ENCODE measurements around the gene KIAA0232. TPM values are rescaled to one million over a fixed set of nuclear protein-coding genes. Genes with fewer than 3 reads are reported as not detected.
A peak's percentile ranks its signal among the peaks of the same experiment; 100 is the strongest.

KIAA0232 gene
- total and polyA plus RNA-seq, 9 of the 15 experiments (the other 6 are each of a cell fraction or from before 2014, with no cell fraction given) = 3.5 to 17.4 (median 13.0) TPM

GRCh38 chr4:6753103-6753560 lies 29.4 kb upstream of the KIAA0232 start (continued):
- TF ChIP-seq ZBTB5 (IDR thresholded peaks at IDR 0.05) = 0 out of 2 replicates have a peak, but pooled peaks have one; percentile 36
- TF ChIP-seq E2F6 (IDR thresholded peaks at IDR 0.05; ENCODE audit: borderline replicate concordance in 1 of 2, extremely low read depth in 1 of 2, insufficient read depth in 1 of 2, insufficient read length in 1 of 2, low read depth in 1 of 2, low read length in 1 of 2, poor library complexity in 1 of 2, severe bottlenecking in 1 of 2) = peak in 1 of 2 experiments; percentile 48
- TF ChIP-seq ZNF511 (CRISPR knock-in tag; IDR thresholded peaks at IDR 0.05) = peak; percentile 69; the same call in 1 of the 2 replicates
- no peak for TF ChIP-seq ZNF280A (IDR thresholded peaks at IDR 0.05; ENCODE audit: low read depth, partially characterized antibody)
- TF ChIP-seq ATF2 (CRISPR knock-in tag; IDR thresholded peaks at IDR 0.05) = no peak
- TF ChIP-seq ZNF395 (CRISPR knock-in tag; IDR thresholded peaks at IDR 0.05) = no peak
- TF ChIP-seq ZNF347 (CRISPR knock-in tag; IDR thresholded peaks at IDR 0.05; ENCODE audit: low read depth) = no peak
- no peak for TF ChIP-seq DIDO1 (tag; IDR thresholded peaks at IDR 0.05; ENCODE audit: low read depth)
- peak; percentile 75 for TF ChIP-seq ETV1 (tag; conservative IDR thresholded peaks at IDR 0.05; ENCODE audit: low read depth)
- TF ChIP-seq DACH1 (IDR thresholded peaks at IDR 0.05; ENCODE audit: partially characterized antibody) = no peak
- TF ChIP-seq ZBTB9 (CRISPR knock-in tag; IDR thresholded peaks at IDR 0.05) = no peak
- TF ChIP-seq ARID1B (IDR thresholded peaks at IDR 0.05) = no peak
- no peak for TF ChIP-seq NUFIP1 (IDR thresholded peaks at IDR 0.05; ENCODE audit: partially characterized antibody)
- TF ChIP-seq HDAC6 (IDR thresholded peaks at IDR 0.05; ENCODE audit: low read depth, low read length) = no peak
- TF ChIP-seq SREBF1 (IDR thresholded peaks at IDR 0.05; ENCODE audit: borderline replicate concordance, low read depth, low read length) = no peak

All from K562 (cell line).